Endothelial cell of umbilical vein (primary cell): Measurements from ENCODE around the gene DSG3. TPM values are rescaled to one million over a fixed set of nuclear protein-coding genes. Genes with fewer than 3 reads are reported as not detected.

Experiments used
- BruUV-seq: library from RNA; stranded (reverse); fragments of 400-500 nt; replicated peaks from 2 replicates; lab custom pipeline; 2021; lab: Mats Ljungman, UMichigan
- CTCF ChIA-PET: fragments of 300-600, 350-600 bp; sonication (Branson Sonifier 250); formaldehyde crosslinking; loops from one replicate; lab custom pipeline; 2021; ENCODE audit warnings: antibody characterized with exemption, inconsistent platforms; lab: Charles Lee
- POLR2A ChIA-PET: fragments of 300-600, 350-600 bp; sonication (Branson Sonifier 250); formaldehyde crosslinking; loops from one replicate; lab custom pipeline; 2021; ENCODE audit warnings: antibody characterized with exemption, inconsistent platforms; lab: Charles Lee
- DNase-seq: peaks from one replicate; pipeline ENCODE4 v3.0.0-alpha.2; 2011; ENCODE audit warnings: low read depth, low spot score
- FAIRE-seq: peaks from 2 replicates; lab custom pipeline; 2011; peaks lifted over from hg19 to GRCh38; lab: Jason Lieb, UNC
- H2AFZ ChIP-seq: 2 replicates; pipeline ENCODE4 v1.6.0; 2012; ENCODE audit warnings: low read depth, low read length, control low read depth, inconsistent platforms
- H3K27ac ChIP-seq: 2 replicates; pipeline ENCODE4 v1.5.1; 2011; ENCODE audit warnings: low read depth, mild to moderate bottlenecking, control low read depth, low read length, moderate library complexity; ENCODE audit not compliant: insufficient read depth
- H3K27me3 ChIP-seq, 2 experiments: 2 replicates each; pipeline versions ENCODE4 v1.6.0 to v1.6.1; 2011; ENCODE audit warnings: low read length in 2 of 2, mixed read lengths in 1 of 2; ENCODE audit not compliant: control insufficient read depth in 2 of 2, insufficient read depth in 2 of 2
- H3K36me3 ChIP-seq, 2 experiments: 2 replicates in 1 of 2; 3 replicates in 1 of 2; pipeline ENCODE4 v1.5.1; 2011; ENCODE audit warnings: low read length in 2 of 2, mild to moderate bottlenecking in 1 of 2, moderate library complexity in 1 of 2; ENCODE audit not compliant: control insufficient read depth in 2 of 2, insufficient read depth in 2 of 2; ENCODE audit errors: extremely low read depth in 1 of 2
- H3K4me1 ChIP-seq: 3 replicates; pipeline ENCODE4 v1.5.1; 2011; ENCODE audit warnings: mild to moderate bottlenecking, low read length; ENCODE audit not compliant: control insufficient read depth, insufficient read depth; ENCODE audit errors: extremely low read depth
- H3K4me2 ChIP-seq: 2 replicates; pipeline ENCODE4 v1.6.1; 2011; ENCODE audit warnings: low read length, control low read depth, mixed read lengths; ENCODE audit not compliant: insufficient read depth
- H3K4me3 ChIP-seq, 3 experiments: fragments of 200-600 bp in 1 of 3; sonication (generic), shearing (Covaris generic) in 1 of 3; replicated peaks in 1 of 3; 2 replicates each; pipeline ENCODE4 v1.5.1; 2011 to 2016; ENCODE audit warnings: control low read depth in 3 of 3, low read length in 3 of 3, mild to moderate bottlenecking in 2 of 3, inconsistent platforms in 1 of 3, low read depth in 1 of 3, moderate library complexity in 1 of 3; ENCODE audit not compliant: insufficient read depth in 1 of 3
- H3K79me2 ChIP-seq: 2 replicates; pipeline ENCODE4 v1.6.0; 2012; ENCODE audit warnings: low read length, inconsistent platforms; ENCODE audit not compliant: control insufficient read depth, insufficient read depth
- H3K9ac ChIP-seq: replicated peaks from 2 replicates; pipeline ENCODE3; 2011; ENCODE audit warnings: low read length, control low read depth; ENCODE audit not compliant: insufficient read depth; ENCODE audit errors: extremely low read depth
- H3K9me1 ChIP-seq: replicated peaks from 3 replicates; pipeline ENCODE4 v1.6.0; 2011; ENCODE audit warnings: mild to moderate bottlenecking, low read length; ENCODE audit not compliant: control insufficient read depth, insufficient read depth; ENCODE audit errors: extremely low read depth
- H3K9me3 ChIP-seq: replicated peaks from 2 replicates; pipeline ENCODE4 v1.5.1; 2012; ENCODE audit warnings: low read length, inconsistent platforms; ENCODE audit not compliant: control insufficient read depth, insufficient read depth
- H4K20me1 ChIP-seq: replicated peaks from 2 replicates; pipeline ENCODE3; 2011; ENCODE audit warnings: mild to moderate bottlenecking, low read length; ENCODE audit not compliant: control insufficient read depth, insufficient read depth; ENCODE audit errors: extremely low read depth
- CTCF ChIP-seq, 2 donors: IDR thresholded peaks; 1 replicate in 1 of 2; 2 replicates in 1 of 2; pipeline ENCODE4 v1.5.1; 2011; ENCODE audit warnings: low read length in 2 of 2, mild to moderate bottlenecking in 2 of 2, moderate library complexity in 2 of 2, control low read depth in 1 of 2, inconsistent platforms in 1 of 2, low read depth in 1 of 2; ENCODE audit not compliant: insufficient read depth in 1 of 2; ENCODE audit errors: extremely low read depth in 1 of 2
- EZH2 ChIP-seq: IDR thresholded peaks from 2 replicates; pipeline ENCODE4 v1.6.1; 2012; ENCODE audit warnings: borderline replicate concordance, low read depth, mild to moderate bottlenecking, moderate library complexity, low read length, inconsistent platforms; ENCODE audit not compliant: severe bottlenecking
- FOS ChIP-seq: IDR thresholded peaks from 2 replicates; pipeline ENCODE4 v1.6.1; 2011; ENCODE audit warnings: mild to moderate bottlenecking, low read length, moderate library complexity, borderline replicate concordance; ENCODE audit not compliant: insufficient read depth
- POLR2A ChIP-seq: IDR thresholded peaks from 2 replicates; pipeline ENCODE4 v1.6.1; 2012; ENCODE audit warnings: low read depth, mild to moderate bottlenecking, control low read depth, low read length
- dilution Hi-C: fragments of 300-500 bp; cut with MboI; formaldehyde crosslinking; loops from one replicate; pipeline ENCODE4 v1.15.0; 2019; ENCODE audit warnings: low sequenced_read_pairs; ENCODE audit not compliant: extremely low pct_ligation_motif_present
- intact Hi-C: fragments of 100-400 bp; cut with micrococcal nuclease; formaldehyde crosslinking; loops from one replicate; pipeline ENCODE4 v1.10.0; 2022
- polyA plus RNA-seq, 4 experiments: library from polyadenylated mRNA; depleted of rRNA in 3 of 4; stranded (reverse) in 3 of 4; unstranded in 1 of 4; fragments of >200 nt; gene quantifications; 2 replicates each; pipeline versions ENCODE4 v1.2.1 to v1.2.3, GENCODE V29; 2011 to 2012; ENCODE audit warnings: missing spikeins in 1 of 4
- total RNA-seq: library from RNA; stranded (reverse); gene quantifications from 2 replicates; pipeline ENCODE4 v1.2.3, GENCODE V29; 2021

DSG3 gene
- total and polyA plus RNA-seq, 2 donors (not counting 3 experiments of a cell fraction or from before 2014, with no cell fraction given) = 0.07 TPM; not detected in 1

- no peak overlapping the region for H3K4me2 ChIP-seq
- H3K9ac ChIP-seq = no peak overlapping the region
- no peaks in the 10 kb centered on the region for H3K36me3 ChIP-seq
- no peak overlapping the region for H3K27ac ChIP-seq
- ChIA-PET POLR2A (no interaction called here), CTCF (interaction anchor here (0.6 kb wide), 1 partner anchor 31 kb away, joined by 3 read pairs; no protein-coding TSS in a partner anchor)
- FAIRE-seq = no peak
- no peaks in the 10 kb centered on the region for H3K9me1 ChIP-seq
- no peak for TF ChIP-seq CTCF (IDR thresholded peaks at IDR 0.05; ENCODE audit: extremely low read depth in 1 of 2, insufficient read depth in 1 of 2, low read depth in 1 of 2, low read length in 2 of 2)
- H3K4me1 ChIP-seq = no peaks in the 10 kb centered on the region
- no peaks in the 10 kb centered on the region for H3K79me2 ChIP-seq
- no peak overlapping the region for H2AFZ ChIP-seq
- H4K20me1 ChIP-seq = peaks cover 2% of the 10 kb centered on the region
- no peak overlapping the region for H3K4me3 ChIP-seq
- BruUV-seq = no TSS peak
- no peaks in the 10 kb centered on the region for H3K9me3 ChIP-seq
- dilution Hi-C loops = no loop called here
- H3K27me3 ChIP-seq = no peaks in the 10 kb centered on the region
- intact Hi-C loops = no loop called here
- DNase-seq = no peak
Observed at GRCh38 chr18:31399306-31400032, 48.1 kb upstream of the DSG3 start.

GRCh38 chr18:31401156-31402025 lies 46.1 kb upstream of the DSG3 start:
- TF ChIP-seq CTCF (IDR thresholded peaks at IDR 0.05; ENCODE audit: extremely low read depth in 1 of 2, insufficient read depth in 1 of 2, low read depth in 1 of 2, low read length in 2 of 2) (no peak), EZH2 (no peak), FOS (no peak), POLR2A (no peak)
- no peak overlapping the region for H2AFZ ChIP-seq
- H3K9me1 ChIP-seq = no peaks in the 10 kb centered on the region
- no peak overlapping the region for H3K27ac ChIP-seq
- H3K79me2 ChIP-seq = no peaks in the 10 kb centered on the region
- FAIRE-seq = no peak
- ChIA-PET CTCF (no interaction called here), POLR2A (no interaction called here)
- dilution Hi-C loops (no loop called here), intact Hi-C loops (no loop called here)
- H3K4me1 ChIP-seq = no peaks in the 10 kb centered on the region
- H3K4me2 ChIP-seq = no peak overlapping the region
- H4K20me1 ChIP-seq = peaks cover 2% of the 10 kb centered on the region
- no peaks in the 10 kb centered on the region for H3K27me3 ChIP-seq
- BruUV-seq = no TSS peak
- H3K9ac ChIP-seq = no peak overlapping the region
- no peaks in the 10 kb centered on the region for H3K9me3 ChIP-seq
- H3K4me3 ChIP-seq = no peak overlapping the region
- H3K36me3 ChIP-seq = no peaks in the 10 kb centered on the region
- no peak for DNase-seq
